Right lobe of liver (tissue), 4 donors: ENCODE measurements around the gene SBF1.

Source experiments
- POLR2A ChIP-seq: fragments of 450-650 bp; IDR thresholded peaks from one replicate; pipeline ENCODE4 v1.6.1; 2017; ENCODE audit warnings: antibody characterized with exemption, mild to moderate bottlenecking
- TF ChIP-seq, protein P1 (sequence below), 4 donors: fragments of 200-600 bp in 3 of 4; fragments of 450-650 bp in 1 of 4; IDR thresholded peaks; one replicate each; pipeline versions ENCODE4 v1.5.1 to v1.8.0; 2016 to 2022; ENCODE audit warnings: antibody characterized with exemption in 4 of 4, mild to moderate bottlenecking in 2 of 4
- donor health status: DM: no; HTN: no; CAD: no.
- donor health status: DM: no; HTN: no; CAD: no.
- donor health status: DM: no; HTN: yes; CAD: no.

DNA sequence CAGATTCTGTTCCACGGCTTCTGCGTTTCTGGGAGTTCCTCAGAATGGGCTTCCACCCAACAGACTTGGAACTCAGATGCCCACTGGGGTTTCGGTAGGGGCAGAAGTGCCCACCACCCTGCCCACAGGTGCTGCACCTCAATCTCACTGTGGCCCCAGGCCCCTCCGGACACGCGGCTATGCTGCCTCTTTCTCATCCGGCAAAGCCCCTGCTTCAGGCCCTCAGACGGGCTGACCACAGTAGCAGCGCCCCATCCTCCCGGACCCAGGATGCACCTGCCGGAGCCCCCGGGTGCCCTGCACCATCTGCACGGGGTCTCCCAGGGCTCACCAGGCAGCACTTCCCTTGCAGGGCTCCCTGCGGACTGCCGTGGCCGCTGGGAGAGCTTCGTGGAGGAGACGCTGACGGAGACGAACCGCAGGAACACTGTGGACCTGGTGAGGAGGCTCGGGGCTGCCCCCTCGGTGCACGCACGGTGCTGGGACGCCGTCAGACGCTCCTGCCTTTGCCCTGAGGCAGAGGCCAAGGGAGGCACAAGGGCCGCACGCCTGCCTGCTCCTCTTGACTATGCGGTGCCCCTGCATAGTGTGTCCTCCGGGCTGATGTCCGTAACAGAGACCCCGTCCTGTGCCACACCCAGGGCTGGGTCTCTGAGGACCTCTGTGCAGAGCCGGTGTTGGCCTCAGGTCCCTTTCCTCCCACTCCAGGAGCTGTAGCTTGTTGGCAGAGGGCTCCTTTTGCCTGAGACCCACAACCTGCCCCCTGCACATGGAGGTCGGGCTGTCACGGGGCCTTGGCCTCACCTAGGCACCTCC, 38.6 kb downstream of the SBF1 start:
- TF ChIP-seq, protein P1, sequence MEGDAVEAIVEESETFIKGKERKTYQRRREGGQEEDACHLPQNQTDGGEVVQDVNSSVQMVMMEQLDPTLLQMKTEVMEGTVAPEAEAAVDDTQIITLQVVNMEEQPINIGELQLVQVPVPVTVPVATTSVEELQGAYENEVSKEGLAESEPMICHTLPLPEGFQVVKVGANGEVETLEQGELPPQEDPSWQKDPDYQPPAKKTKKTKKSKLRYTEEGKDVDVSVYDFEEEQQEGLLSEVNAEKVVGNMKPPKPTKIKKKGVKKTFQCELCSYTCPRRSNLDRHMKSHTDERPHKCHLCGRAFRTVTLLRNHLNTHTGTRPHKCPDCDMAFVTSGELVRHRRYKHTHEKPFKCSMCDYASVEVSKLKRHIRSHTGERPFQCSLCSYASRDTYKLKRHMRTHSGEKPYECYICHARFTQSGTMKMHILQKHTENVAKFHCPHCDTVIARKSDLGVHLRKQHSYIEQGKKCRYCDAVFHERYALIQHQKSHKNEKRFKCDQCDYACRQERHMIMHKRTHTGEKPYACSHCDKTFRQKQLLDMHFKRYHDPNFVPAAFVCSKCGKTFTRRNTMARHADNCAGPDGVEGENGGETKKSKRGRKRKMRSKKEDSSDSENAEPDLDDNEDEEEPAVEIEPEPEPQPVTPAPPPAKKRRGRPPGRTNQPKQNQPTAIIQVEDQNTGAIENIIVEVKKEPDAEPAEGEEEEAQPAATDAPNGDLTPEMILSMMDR (IDR thresholded peaks at IDR 0.05), result no peak
- no peak for TF ChIP-seq POLR2A
